C4-2B (cell line): ENCODE measurements around the gene KNCN.

Experiments
- CTCF ChIP-seq: fragments of 450-650 bp; conservative IDR thresholded peaks from 2 replicates; pipeline ENCODE4 v1.5.1; 2017; ENCODE audit warnings: mild to moderate bottlenecking
- ZFX ChIP-seq: fragments of 450-650 bp; IDR thresholded peaks from 2 replicates; pipeline ENCODE4 v1.6.1; 2017

- no peak for TF ChIP-seq CTCF
- TF ChIP-seq ZFX = no peak
Observed at GRCh38 chr1:46517010-46517600, 34.3 kb downstream of the KNCN start.
